NB4 (cell line): Measurements from ENCODE around the gene TBCCD1.

Experiments
- DNase-seq: peaks from one replicate; pipeline ENCODE4 v3.0.0; 2010; ENCODE audit warnings: low read depth
- H3K4me3 ChIP-seq: one replicate; pipeline ENCODE4 v1.5.1; 2011; ENCODE audit warnings: mild to moderate bottlenecking, low read depth, low read length, moderate library complexity
- CTCF ChIP-seq: IDR thresholded peaks from one replicate; pipeline ENCODE4 v1.5.1; 2012; ENCODE audit warnings: low read depth, low read length
- MAX ChIP-seq: IDR thresholded peaks from 2 replicates; pipeline ENCODE4 v1.6.1; 2011; ENCODE audit warnings: low read depth, low read length
- MYC ChIP-seq: IDR thresholded peaks from 2 replicates; pipeline ENCODE4 v1.6.1; 2011; ENCODE audit warnings: low read depth, low read length
- POLR2A ChIP-seq: IDR thresholded peaks from 2 replicates; pipeline ENCODE4 v1.6.1; 2011; ENCODE audit warnings: mild to moderate bottlenecking; ENCODE audit not compliant: insufficient read length; ENCODE audit errors: extremely low read depth

TBCCD1 gene

GRCh38 chr3:186511245-186511644 lies 55.9 kb downstream of the TBCCD1 start:
- DNase-seq: no peak
- H3K4me3 ChIP-seq: no peak overlapping the region
- TF ChIP-seq MAX (no peak), CTCF (no peak), MYC (no peak), POLR2A (no peak)

GRCh38 chr3:186510374-186511079 lies 56.6 kb downstream of the TBCCD1 start:
- H3K4me3 ChIP-seq: no peak overlapping the region
- DNase-seq: peak; percentile 58
- 0 out of 2 replicates have a peak, but pooled peaks have one; percentile 6 for TF ChIP-seq MAX
- TF ChIP-seq POLR2A: no peak

- TF ChIP-seq MYC (no peak; the same call in 1 of the 2 replicates), MAX (peak; percentile 38), POLR2A (no peak)
- DNase-seq: peak; percentile 92
- H3K4me3 ChIP-seq: no peak overlapping the region
Measured at GRCh38 chr3:186509423-186509822, 57.7 kb downstream of the TBCCD1 start.

GRCh38 chr3:186506857-186507256 lies 60.3 kb downstream of the TBCCD1 start:
- peak; percentile 64 for DNase-seq
- TF ChIP-seq MYC: no peak
- H3K4me3 ChIP-seq: no peak overlapping the region

- TF ChIP-seq MYC (no peak), POLR2A (no peak), CTCF (no peak), MAX (no peak)
- H3K4me3 ChIP-seq: no peak overlapping the region
- DNase-seq: no peak
Measured at GRCh38 chr3:186506191-186506739, 60.9 kb downstream of the TBCCD1 start.

GRCh38 chr3:186502966-186503712 lies 64.0 kb downstream of the TBCCD1 start:
- TF ChIP-seq MAX (no peak), CTCF (no peak), MYC (no peak)
- no peak for DNase-seq
- H3K4me3 ChIP-seq: peak overlapping the region; percentile 43
